GM20000 (cell line): ENCODE data around the gene PDE11A.
A peak's percentile ranks its signal among the peaks of the same experiment; 100 is the strongest.

Source experiments
- DNase-seq: peaks from one replicate; pipeline ENCODE4 v3.0.0; 2012; ENCODE audit warnings: low spot score
- CTCF ChIP-seq: IDR thresholded peaks from 2 replicates; pipeline ENCODE4 v1.5.1; 2012; ENCODE audit warnings: mild to moderate bottlenecking, control low read depth; ENCODE audit errors: extremely low read depth, missing control alignments

Gene PDE11A

GRCh38 chr2:177758591-177759371 lies 313.8 kb downstream of the PDE11A start:
- TF ChIP-seq CTCF, result peak; percentile 1
- DNase-seq, result no peak

GRCh38 chr2:177756336-177756735 lies 316.2 kb downstream of the PDE11A start:
- DNase-seq, result no peak
- no peak for TF ChIP-seq CTCF

GRCh38 chr2:177754492-177754873 lies 318.1 kb downstream of the PDE11A start:
- no peak for TF ChIP-seq CTCF
- no peak for DNase-seq

- no peak for DNase-seq
- no peak for TF ChIP-seq CTCF
Measured at GRCh38 chr2:177753682-177754491, 318.7 kb downstream of the PDE11A start.

GRCh38 chr2:177748360-177748759 lies 324.2 kb downstream of the PDE11A start:
- no peak for DNase-seq
- no peak for TF ChIP-seq CTCF

- no peak for TF ChIP-seq CTCF
- no peak for DNase-seq
Measured at GRCh38 chr2:177747384-177747783, 325.2 kb downstream of the PDE11A start.

- TF ChIP-seq CTCF, result no peak
- DNase-seq, result no peak
Measured at GRCh38 chr2:177746358-177746757, 326.2 kb downstream of the PDE11A start.
